Measurements from ENCODE around the gene CD47.

Gene CD47

GRCh38 chr3:108046247-108046646 is 44.6 kb downstream of the CD47 start:
- no peak for DNase-seq

GRCh38 chr3:108044699-108045098 is 46.1 kb downstream of the CD47 start:
- no peak for DNase-seq

GRCh38 chr3:108042300-108042699 is 48.5 kb downstream of the CD47 start:
- DNase-seq: no peak

GRCh38 chr3:108041253-108041652 is 49.6 kb downstream of the CD47 start:
- DNase-seq: no peak

- DNase-seq: no peak
Measured at GRCh38 chr3:108037770-108038169, 53.1 kb downstream of the CD47 start.

GRCh38 chr3:108036984-108037741 is 53.7 kb downstream of the CD47 start:
- no peak for DNase-seq

DNA sequence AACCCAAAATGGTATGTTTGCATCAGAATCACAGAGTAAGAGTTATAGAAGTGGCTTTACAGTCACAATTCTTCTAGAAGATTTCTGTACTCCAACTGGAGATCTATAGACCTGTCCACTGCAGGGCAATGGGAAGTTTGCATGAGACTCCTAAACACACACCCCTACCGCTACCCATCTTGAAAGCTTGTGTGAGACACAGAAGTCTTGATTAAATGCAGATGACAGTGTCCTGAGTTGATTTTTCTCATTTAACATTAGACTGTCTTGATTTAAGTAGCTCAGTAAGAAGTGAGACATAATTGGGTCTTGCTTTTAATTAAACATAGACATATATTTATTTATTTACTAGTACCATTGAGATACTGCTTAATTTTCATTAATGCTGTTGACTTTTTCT is 54.4 kb downstream of the CD47 start:
- DNase-seq: no peak

DNA sequence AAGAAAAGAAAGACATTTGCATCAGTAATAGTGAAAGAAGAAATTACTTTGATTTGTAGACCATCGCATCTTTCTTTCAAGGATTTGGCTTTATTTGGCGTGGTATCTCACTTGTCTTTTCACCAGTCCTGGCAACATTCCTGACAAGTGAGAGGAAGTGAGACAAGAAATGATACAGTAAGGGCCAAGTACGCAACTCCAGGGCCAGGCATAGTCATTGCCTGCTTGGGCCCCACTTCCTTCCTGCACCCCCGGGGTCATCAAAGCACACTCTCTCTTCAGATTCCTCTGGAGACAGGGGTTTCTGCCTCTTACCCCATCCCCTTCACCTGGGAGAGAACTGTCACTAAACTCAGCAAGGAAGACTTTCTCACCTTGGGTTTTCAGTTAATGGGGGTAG is 55.1 kb downstream of the CD47 start:
- DNase-seq: no peak

DNA sequence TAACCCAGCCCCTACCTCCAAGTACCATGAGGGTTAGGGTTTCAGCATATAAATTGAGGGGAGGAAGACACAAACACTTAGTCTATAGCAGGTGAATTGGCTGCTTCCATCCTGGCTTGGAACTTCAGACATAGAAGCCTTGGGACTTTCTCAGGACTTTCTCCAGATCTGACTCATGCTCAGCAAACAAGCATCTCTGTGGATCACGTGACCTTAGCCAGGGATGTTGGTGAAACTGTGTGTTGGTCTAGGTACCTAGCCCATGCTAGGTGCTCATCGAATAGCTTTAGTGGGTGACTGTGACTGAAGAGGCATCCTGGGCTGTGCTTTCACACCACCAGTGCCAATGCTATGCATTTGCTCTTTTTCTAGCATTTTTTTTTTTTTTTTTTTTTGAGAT is 58.9 kb downstream of the CD47 start:
- no peak for DNase-seq

GRCh38 chr3:108030960-108031359 is 59.9 kb downstream of the CD47 start:
- no peak for DNase-seq

DNA sequence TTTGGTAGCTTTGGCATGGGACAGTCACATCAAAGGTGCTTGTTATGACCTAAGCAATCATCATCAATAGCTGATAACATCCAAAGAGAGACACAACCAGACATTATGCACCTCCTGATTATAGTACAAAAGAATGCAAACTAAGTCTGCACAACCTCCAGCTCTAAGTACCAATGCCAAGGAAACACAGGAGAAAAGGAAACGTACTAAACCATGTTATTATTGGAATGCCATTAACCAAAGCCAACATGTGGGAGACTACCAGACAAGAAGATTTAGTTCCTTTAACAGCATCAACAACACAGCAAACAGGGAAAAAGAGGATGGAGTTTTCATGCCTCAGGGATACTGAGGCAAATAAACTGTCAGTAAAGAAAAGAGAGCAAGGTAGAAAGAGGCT is 61.4 kb downstream of the CD47 start:
- DNase-seq: no peak

GRCh38 chr3:108028896-108029295 is 61.9 kb downstream of the CD47 start:
- no peak for DNase-seq

GRCh38 chr3:108025177-108025576 is 65.7 kb downstream of the CD47 start:
- DNase-seq: no peak

GRCh38 chr3:108024146-108024850 is 66.5 kb downstream of the CD47 start:
- DNase-seq: no peak

DNA sequence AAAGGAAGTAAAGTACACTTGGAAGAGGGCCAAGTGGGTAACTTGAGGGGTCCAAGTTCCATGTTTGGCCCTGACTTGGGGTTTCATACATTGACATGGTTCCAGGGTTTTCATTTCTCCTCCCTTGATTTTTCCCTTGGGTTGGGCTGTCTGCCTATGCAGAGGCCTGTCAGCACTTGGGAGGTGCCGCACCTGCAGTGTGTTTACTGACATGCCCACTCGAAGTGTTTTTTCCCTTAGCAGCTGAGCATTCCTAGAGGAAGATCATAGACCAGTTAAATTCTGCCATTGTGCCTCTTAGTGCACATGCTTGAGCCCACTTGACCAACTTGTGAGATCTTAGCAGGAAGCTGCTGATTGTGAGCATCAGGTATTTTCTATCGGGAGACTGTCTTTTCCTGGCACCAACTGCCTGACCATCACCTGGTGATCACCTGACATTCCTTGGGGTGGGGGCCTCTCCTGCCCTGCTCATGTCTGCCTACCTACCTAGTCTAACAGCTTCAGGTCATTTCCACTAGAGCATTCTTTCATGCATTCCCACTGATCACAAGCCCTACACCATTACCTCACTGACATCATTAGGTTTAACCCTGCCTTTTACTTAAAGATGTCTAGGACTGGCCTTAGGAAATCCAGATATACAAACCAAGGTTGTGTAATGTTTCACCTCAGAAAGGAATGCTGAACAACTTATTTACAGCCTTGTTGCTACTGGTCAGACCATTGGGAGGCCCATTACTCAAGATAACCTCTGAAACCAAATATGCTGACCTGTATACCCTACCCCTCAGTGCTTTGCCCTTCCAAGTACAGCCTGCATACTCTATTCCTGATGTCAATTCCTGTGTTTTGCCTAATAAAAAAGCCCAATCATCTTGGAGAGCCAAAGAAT is 68.3 kb downstream of the CD47 start:
- DNase-seq: no peak

DNA sequence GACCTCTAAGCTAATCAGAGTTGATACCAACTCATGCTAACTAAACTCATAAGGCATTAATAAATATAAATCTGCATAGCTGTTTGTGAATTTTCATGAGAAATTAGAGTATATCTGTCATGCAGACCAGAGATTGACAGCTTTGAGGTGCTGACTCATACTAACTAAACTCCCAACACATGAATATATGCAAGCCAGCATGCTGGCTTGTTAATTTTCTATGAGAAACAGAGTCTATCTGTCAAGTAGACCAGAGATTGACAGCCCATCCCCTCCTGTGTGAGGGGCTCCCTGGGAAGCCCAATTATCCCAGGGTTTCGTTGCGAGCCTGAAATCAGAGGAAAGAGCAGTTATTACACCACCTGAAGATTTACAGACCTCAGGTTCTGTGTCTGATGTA is 69.3 kb downstream of the CD47 start:
- DNase-seq: no peak

GRCh38 chr3:108021131-108021530 is 69.7 kb downstream of the CD47 start:
- no peak for DNase-seq

GRCh38 chr3:108018552-108018951 is 72.3 kb downstream of the CD47 start:
- DNase-seq: no peak

- DNase-seq: no peak
Measured at GRCh38 chr3:108017587-108017986, 73.2 kb downstream of the CD47 start.

- DNase-seq: no peak
Measured at GRCh38 chr3:108014943-108015342, 75.9 kb downstream of the CD47 start.

GRCh38 chr3:108013141-108014055 is 77.4 kb downstream of the CD47 start:
- no peak for DNase-seq

DNA sequence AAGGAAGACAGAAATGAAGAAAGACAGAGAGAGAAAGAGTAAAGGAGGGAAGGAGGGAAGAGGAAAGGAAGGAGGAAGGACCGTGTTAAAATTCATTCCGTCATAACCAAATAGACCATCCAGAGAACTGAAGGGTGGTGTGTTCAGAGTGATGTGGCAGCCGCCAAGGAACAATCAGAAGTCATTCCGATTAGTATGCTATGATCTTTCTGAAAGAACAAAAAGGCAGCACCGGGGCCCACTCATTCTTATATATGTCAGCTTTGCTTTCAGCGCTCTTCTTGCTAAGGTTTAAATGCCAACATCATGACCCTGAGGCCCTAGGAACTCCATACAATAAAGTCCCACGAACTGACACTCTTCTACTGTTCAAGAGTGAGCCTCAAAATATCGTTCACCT is 78.5 kb downstream of the CD47 start:
- DNase-seq: no peak

- no peak for DNase-seq
Measured at GRCh38 chr3:108011616-108012015, 79.2 kb downstream of the CD47 start.

Data from COR-L47 (cell line).